C4-2B (cell line): ENCODE measurements around the gene SBK2.

Experiments used
- ZFX ChIP-seq: fragments of 450-650 bp; IDR thresholded peaks from 2 replicates; pipeline ENCODE4 v1.6.1; 2017
- TF ChIP-seq, protein P1 (sequence below): fragments of 450-650 bp; conservative IDR thresholded peaks from 2 replicates; pipeline ENCODE4 v1.5.1; 2017; ENCODE audit warnings: mild to moderate bottlenecking

DNA sequence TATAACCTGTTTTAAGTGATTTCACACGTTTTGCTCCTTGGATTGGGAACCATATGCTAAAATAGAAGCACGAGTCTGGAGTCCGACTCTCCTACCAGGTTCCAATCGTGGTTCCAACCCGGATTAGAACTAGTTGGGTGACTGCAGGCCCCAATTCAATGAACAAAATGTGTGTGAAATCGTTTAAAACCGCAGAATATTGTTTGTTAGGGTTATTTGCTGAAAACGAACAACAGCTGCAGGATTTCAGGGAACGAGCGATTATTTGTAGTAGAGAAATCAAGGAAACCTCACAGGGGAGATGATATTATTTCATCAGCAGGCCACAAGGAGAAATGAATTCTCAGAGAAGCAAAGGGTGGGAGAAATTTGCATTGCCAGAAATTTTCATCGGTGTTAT is 32.0 kb downstream of the SBK2 start:
- TF ChIP-seq, protein P1, sequence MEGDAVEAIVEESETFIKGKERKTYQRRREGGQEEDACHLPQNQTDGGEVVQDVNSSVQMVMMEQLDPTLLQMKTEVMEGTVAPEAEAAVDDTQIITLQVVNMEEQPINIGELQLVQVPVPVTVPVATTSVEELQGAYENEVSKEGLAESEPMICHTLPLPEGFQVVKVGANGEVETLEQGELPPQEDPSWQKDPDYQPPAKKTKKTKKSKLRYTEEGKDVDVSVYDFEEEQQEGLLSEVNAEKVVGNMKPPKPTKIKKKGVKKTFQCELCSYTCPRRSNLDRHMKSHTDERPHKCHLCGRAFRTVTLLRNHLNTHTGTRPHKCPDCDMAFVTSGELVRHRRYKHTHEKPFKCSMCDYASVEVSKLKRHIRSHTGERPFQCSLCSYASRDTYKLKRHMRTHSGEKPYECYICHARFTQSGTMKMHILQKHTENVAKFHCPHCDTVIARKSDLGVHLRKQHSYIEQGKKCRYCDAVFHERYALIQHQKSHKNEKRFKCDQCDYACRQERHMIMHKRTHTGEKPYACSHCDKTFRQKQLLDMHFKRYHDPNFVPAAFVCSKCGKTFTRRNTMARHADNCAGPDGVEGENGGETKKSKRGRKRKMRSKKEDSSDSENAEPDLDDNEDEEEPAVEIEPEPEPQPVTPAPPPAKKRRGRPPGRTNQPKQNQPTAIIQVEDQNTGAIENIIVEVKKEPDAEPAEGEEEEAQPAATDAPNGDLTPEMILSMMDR, result no peak
- no peak for TF ChIP-seq ZFX
